CD4-positive, alpha-beta T cell treated with Interleukin-21 for 1 hour (primary cell): ENCODE data around the gene SMIM21.

ENCODE experiments used
- DNase-seq: peaks from one replicate; pipeline ENCODE4 v3.0.0-alpha.2; 2020

SMIM21 gene

DNA sequence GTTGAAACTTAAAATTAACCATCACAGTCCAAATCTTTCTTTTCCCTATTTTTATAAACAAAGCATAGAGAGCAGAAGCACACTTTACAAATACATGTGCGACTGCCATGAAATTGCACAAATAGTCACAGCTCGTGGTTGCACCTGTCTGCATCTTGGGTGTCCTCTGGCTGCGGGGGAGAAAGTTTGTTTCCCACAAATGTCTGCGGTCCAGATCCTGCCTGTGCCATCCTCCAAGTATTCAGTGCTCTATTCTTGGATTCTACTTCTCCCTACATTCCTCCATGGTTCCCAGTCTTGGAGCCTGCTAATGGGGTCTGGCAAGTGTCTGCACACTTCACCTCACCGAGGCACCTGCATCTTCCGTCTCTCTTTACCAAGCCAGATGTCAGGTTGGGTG, 52.2 kb downstream of the SMIM21 start:
- DNase-seq, result no peak

DNA sequence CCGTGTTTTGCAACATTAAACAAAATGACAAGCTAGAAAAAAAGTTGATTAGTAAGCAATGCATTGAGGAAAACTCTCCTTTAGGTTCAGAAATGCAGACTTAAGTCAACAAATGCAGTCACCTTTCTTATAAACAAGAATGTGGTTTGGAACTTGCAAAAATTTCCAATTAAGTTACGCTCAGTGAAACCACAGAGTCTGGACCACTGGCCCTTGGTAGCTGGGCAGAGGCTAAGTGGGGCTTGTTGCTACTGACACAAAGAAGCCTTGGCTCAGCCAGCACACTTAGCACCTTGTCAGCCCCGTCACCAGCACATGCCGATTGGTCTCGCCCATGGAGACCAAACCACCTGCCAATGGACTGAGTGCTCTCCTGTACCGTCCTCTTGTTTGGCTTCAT, 53.0 kb downstream of the SMIM21 start:
- DNase-seq, result no peak

DNA sequence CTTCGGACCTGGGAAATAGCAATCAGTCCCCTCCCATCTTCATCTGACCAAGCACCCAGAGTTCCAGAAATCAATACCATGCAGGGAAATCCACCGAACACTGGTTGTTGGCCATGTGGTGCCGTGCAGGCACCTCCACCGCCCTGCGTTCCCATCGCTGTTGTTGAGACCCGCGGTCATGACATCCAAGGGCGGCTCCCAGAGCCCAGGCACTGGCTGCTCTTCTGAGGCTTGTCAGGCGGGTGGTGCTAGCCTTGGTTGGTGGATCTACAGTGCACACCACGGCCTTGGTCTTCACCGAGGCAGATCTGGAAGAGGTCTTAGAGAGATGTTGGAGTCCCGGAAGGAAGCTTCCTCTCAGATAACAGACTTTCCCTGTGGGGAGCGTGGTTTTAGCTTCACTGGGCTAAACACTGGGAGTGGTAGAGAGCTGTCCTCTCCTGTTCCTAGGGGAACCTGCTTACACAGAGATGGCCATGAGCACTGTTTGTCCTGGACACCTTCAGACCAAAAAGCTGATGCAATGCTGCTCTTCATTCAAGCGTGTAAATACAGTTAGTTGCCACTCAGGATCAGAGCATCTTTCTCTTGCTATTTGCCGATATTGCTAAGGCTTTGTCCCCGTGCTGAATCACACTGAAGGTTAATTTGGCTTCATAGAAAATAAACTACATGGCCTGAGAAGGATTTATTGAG, 58.3 kb downstream of the SMIM21 start:
- DNase-seq, result no peak

DNA sequence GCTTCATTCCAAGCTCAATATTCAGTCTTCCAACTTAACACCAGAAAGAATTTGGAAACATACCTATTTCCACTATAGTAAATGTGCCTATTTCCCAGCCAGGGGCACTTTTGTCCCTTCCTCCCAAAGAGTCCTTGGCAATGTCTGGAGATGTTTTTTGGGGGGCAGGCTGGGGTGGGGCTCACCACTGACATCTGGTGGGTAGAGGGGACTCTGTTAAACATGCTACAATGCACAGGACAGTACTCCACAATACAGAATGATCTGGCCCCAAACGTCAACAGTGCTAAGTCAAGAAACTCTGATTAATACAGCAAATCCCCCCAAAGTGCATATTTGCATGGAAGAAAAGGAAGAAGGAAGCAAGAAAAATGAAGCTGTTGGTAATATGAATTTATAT, 61.7 kb downstream of the SMIM21 start:
- DNase-seq, result no peak

DNA sequence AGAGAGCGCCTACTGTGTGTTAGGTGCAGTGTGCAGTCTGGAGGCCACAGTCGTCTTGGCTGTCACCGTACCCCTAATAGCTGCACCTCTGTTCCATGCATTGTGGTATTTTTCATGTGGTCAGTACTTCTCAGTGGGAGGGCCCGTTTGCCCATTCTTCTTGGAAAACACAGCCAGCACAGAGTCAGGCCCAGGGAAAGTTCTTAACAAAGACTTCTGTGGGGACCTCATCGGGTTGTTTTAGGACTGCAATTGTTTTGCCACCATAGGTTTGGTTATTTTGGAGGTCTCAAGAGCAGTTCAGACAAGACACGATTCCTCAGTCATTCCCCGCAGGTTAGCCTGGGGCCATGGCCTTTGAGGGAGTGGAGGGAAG, 62.3 kb downstream of the SMIM21 start:
- no peak for DNase-seq

DNA sequence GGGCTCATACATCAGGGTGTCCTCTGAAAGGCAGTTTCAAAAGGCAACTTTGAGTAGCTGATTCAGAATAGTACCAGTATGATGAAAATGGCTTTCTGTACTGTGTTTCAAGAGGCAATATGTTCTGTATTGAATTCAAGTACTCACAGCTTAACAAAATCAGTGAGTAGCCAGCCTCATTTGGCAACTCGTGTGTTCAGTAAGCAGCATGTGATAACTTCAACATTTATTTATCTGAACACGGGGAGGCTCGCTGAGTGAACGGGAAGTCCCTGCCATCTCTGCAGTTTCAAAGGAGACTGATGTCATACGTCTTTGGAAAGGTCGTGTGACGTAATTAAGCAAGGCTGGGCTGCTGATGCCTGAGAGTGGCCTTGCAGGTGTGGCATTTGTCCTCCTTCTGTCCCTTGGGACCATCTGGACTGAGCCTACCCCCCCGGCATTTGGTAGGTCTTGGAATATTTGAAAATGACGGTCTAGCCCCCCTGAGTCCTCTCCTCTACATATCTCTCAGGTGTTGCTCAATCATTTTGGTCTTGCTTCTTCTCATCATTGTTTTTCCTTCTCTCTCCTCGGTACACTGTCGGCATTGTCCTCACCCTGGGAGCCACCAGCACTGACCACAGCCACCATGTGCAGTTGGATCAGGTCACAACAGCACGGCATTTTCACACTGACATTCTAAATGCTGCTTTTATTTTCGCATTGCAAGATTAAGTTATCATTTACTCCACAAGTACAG, 62.8 kb downstream of the SMIM21 start:
- DNase-seq, result no peak

DNA sequence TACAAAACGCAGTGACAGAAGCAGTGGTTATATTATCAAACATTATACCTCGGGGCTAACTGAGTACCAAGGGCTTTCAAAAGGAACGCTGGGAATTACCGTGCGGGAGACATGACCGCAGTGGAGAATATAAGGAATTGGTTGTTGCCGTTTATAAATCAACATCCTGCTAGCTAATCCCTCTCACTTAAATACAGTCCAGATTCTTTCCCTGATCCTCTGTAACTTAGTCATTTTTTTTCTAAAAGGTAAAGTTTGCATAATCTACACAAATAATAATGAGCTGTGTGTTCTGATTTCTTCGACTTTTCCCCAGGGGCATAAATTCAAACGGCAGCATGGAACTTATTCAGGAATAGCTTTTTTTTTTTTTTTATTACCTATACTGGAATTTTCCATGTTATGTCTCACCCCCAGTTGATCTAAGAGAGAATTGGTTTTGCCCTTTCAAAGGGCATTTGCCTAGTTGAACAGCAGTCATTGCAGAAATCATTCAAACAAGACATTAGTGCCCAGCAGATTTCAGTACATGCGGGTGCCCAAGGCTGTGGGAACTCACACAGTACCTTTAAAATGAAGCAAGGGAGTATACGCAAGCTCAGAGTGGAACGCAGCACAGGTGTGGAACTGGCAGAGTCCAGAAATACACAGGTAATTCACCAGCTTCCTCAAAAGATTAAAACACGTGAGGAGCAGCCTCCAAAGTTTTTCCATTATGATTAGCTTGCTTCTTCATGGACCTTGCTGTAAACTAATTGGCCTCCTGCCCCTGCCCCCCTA, 63.9 kb downstream of the SMIM21 start:
- DNase-seq, result no peak

DNA sequence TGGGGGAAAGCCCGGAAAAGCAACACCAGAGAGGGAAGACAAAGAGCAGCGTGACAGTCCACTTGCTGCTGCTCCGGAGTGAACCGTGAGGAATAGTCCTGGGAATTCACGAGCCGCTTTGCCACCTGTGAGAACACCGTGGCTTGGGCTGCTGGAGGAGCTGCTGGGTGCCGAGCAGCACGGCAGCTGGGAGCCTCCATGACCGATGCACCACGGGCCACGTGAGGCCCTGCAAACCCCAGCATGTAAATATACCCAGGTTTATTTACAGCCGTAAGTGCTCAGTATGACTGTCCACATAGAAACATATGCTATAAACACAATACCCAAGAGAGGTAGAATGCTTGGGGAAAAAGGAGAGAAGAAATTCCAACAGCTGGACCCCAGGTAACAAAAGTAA, 65.1 kb downstream of the SMIM21 start:
- no peak for DNase-seq

DNA sequence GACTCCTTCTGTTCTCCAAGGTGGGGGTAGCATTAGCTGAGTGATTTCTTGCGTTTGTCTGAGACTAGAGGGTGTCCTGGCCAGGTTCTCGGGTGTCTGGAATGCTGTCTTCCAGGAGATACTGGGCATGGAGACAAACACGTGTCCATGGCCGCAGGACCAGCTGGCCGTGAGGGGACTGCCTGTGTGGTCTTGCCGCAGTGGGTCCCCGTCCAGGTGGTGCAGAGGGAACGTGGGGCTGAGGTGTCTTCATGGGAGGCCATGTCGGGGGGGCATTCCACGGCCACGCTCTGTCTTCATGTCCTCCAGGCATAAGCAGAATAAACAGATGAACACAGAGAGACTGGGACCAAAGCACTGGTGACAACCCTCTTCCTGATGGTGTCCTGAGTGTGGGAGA, 66.6 kb downstream of the SMIM21 start:
- DNase-seq, result no peak

DNA sequence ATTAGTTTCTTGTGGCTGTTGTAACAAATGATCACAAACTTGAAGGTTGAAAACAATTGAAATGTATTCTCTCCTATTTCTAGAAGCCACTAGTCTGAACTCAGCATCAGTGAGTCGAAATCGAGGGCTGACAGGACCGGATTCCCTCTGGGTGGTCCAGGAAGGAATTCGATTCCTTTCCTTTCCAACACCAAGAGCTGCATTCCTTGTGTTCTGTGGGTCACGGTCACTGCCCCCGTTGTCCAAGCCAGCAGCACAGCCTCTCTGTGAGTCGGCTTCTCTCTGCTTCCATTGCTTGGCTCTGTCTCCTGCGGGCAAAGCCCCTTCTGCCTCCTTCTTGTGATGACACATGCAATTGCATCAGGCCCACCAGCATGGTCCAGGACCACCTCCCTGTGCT, 67.3 kb downstream of the SMIM21 start:
- no peak for DNase-seq
